T-helper 1 cell (primary cell): ENCODE data around the gene ZNF546.
A peak's percentile ranks its signal among the peaks of the same experiment; 100 is the strongest.
"Not testable (repeated sequence)": the region's sequence is repeated elsewhere in the genome, so short reads cannot be mapped to it uniquely, and the experiment has no call there.

ENCODE experiments used
- DNase-seq, 5 donors: peaks; one replicate each; pipeline ENCODE4 v3.0.0-alpha.2; 2012 to 2020

The ZNF546 gene

GRCh38 chr19:39986643-39987042 lies 10.2 kb upstream of the ZNF546 start:
- DNase-seq = no peak

- no peak for DNase-seq
These were observed 9.7 kb upstream of the ZNF546 start for GRCh38 chr19:39987167-39987566.

GRCh38 chr19:39987596-39987995 lies 9.3 kb upstream of the ZNF546 start:
- no peak for DNase-seq

GRCh38 chr19:39993605-39994004 lies 3.3 kb upstream of the ZNF546 start:
- no peak for DNase-seq

- no peak for DNase-seq
These were observed 2.5 kb upstream of the ZNF546 start for GRCh38 chr19:39994361-39994760.

- DNase-seq = no peak
These were observed 1.1 kb upstream of the ZNF546 start for GRCh38 chr19:39995794-39996193.

GRCh38 chr19:39996218-39996810 lies 546 bp upstream of the ZNF546 start:
- peak in 1 of 5 donors; percentile 67 for DNase-seq

- DNase-seq = peak in 1 of 5 donors; percentile 11
These were observed 867 bp downstream of the ZNF546 start for GRCh38 chr19:39997638-39998216.

GRCh38 chr19:39998501-39998900 lies 1.6 kb downstream of the ZNF546 start:
- DNase-seq = no peak

GRCh38 chr19:40005691-40006272 lies 8.9 kb downstream of the ZNF546 start:
- DNase-seq = no peak

- DNase-seq = no peak
These were observed 9.4 kb downstream of the ZNF546 start for GRCh38 chr19:40006273-40006691.

- no peak for DNase-seq
These were observed 12.8 kb downstream of the ZNF546 start for GRCh38 chr19:40009674-40010073.

GRCh38 chr19:40013991-40014390 lies 17.1 kb downstream of the ZNF546 start:
- no peak for DNase-seq

- DNase-seq = no peak
These were observed 27.1 kb downstream of the ZNF546 start for GRCh38 chr19:40023969-40024368.

- DNase-seq = no peak
These were observed 29.2 kb downstream of the ZNF546 start for GRCh38 chr19:40025938-40026596.

GRCh38 chr19:40026597-40026970 lies 29.7 kb downstream of the ZNF546 start:
- no peak for DNase-seq

GRCh38 chr19:40033989-40034560 lies 37.2 kb downstream of the ZNF546 start:
- no peak for DNase-seq

GRCh38 chr19:40035996-40036395 lies 39.1 kb downstream of the ZNF546 start:
- no peak for DNase-seq

- not testable (repeated sequence) for DNase-seq
These were observed 41.2 kb downstream of the ZNF546 start for GRCh38 chr19:40038047-40038446.

GRCh38 chr19:40041718-40042117 lies 44.9 kb downstream of the ZNF546 start:
- DNase-seq = not testable (repeated sequence)

GRCh38 chr19:40053491-40053890 lies 56.6 kb downstream of the ZNF546 start:
- no peak for DNase-seq

GRCh38 chr19:40054632-40055031 lies 57.8 kb downstream of the ZNF546 start:
- DNase-seq = no peak

GRCh38 chr19:40055049-40055448 lies 58.2 kb downstream of the ZNF546 start:
- no peak for DNase-seq
